K562 (cell line): ENCODE results near the gene UNC119B. TPM values are rescaled to one million over a fixed set of nuclear protein-coding genes. Genes with fewer than 3 reads are reported as not detected.

Source experiments
- BRF1 ChIP-seq: IDR thresholded peaks from 3 replicates; pipeline ENCODE4 v1.6.1; 2011; ENCODE audit warnings: borderline replicate concordance, mild to moderate bottlenecking; ENCODE audit not compliant: insufficient read length; ENCODE audit errors: extremely low read depth
- ELF4 ChIP-seq: fragments of 450-650 bp; formaldehyde crosslinking; IDR thresholded peaks from 2 replicates; pipeline ENCODE4 v1.4.0; 2022; ENCODE audit warnings: missing genetic modification characterization
- FOS ChIP-seq: IDR thresholded peaks from 3 replicates; pipeline ENCODE4 v1.6.1; 2011; ENCODE audit not compliant: insufficient read length; ENCODE audit errors: extremely low read depth
- NCOA1 ChIP-seq: fragments of 450-650 bp; IDR thresholded peaks from 2 replicates; pipeline ENCODE4 v1.6.1; 2016; ENCODE audit warnings: low read depth
- NFIX ChIP-seq: fragments of 250-450 bp; sonication (Bioruptor Pico); IDR thresholded peaks from 2 replicates; pipeline ENCODE4 v1.4.0; 2020; ENCODE audit warnings: low read depth, mild to moderate bottlenecking, moderate library complexity
- RBFOX2 ChIP-seq: fragments of 200-400 bp; formaldehyde crosslinking; IDR thresholded peaks from 2 replicates; pipeline ENCODE4 v1.6.1; 2017; ENCODE audit warnings: low read depth, mild to moderate bottlenecking, low read length, moderate library complexity
- ZC3H4 ChIP-seq: sonication (generic); formaldehyde crosslinking; IDR thresholded peaks from 2 replicates; pipeline ENCODE4 v1.9.0; 2021; ENCODE audit warnings: missing genetic modification reagents, borderline replicate concordance
- ZFPM2 ChIP-seq: fragments of 250-450 bp; sonication (Bioruptor Pico); IDR thresholded peaks from 2 replicates; pipeline ENCODE4 v1.5.1; 2022; ENCODE audit warnings: mild to moderate bottlenecking
- ZNF124 ChIP-seq: sonication (generic); formaldehyde crosslinking; IDR thresholded peaks from 2 replicates; pipeline ENCODE4 v1.8.1; 2022; ENCODE audit warnings: missing genetic modification reagents
- ZNF263 ChIP-seq: sonication (generic); formaldehyde crosslinking; IDR thresholded peaks from 2 replicates; pipeline ENCODE4 v1.8.0; 2022; ENCODE audit warnings: mild to moderate bottlenecking, missing genetic modification reagents, borderline replicate concordance
- polyA plus RNA-seq, 8 experiments: library from polyadenylated mRNA; depleted of rRNA in 4 of 8; stranded (reverse) in 5 of 8; unstranded in 3 of 8; fragments of >200 nt; fragmentation: Nextera tagmentation in 2 of 8; fragmentation: Illumina TruSeq in 1 of 8; extraction: Ambion mirVana in 2 of 8; extraction: Trizol in 1 of 8; gene quantifications; 2 replicates each; pipeline versions ENCODE4 v1.2.1 to v1.2.3, GENCODE V29; 2011 to 2014; ENCODE audit warnings: inconsistent platforms in 1 of 8, missing spikeins in 1 of 8
- total RNA-seq, 7 experiments: library from RNA; depleted of rRNA in 6 of 7; stranded (reverse); fragments of >200 nt in 6 of 7; fragmentation: Illumina TruSeq in 2 of 7; extraction: Trizol in 2 of 7; gene quantifications; 2 replicates each; pipeline versions ENCODE4 v1.2.1 to v1.2.3, GENCODE V29; 2011 to 2021; ENCODE audit warnings: low replicate concordance in 1 of 7
- TF ChIP-seq, protein P1 (sequence below), 3 experiments: fragments of 200-800 bp in 1 of 3; sonication (Bioruptor generic) in 1 of 3; sonication (generic) in 1 of 3; formaldehyde crosslinking in 1 of 3; IDR thresholded peaks; 2 replicates each; pipeline versions ENCODE4 v1.6.1 to v1.8.0; 2016 to 2022; ENCODE audit warnings: mild to moderate bottlenecking in 2 of 3, missing compliant biosample characterization in 2 of 3, missing genetic modification characterization in 2 of 3, missing genetic modification reagents in 1 of 3
- TF ChIP-seq, protein P2 (sequence below): fragments of 250-450 bp; sonication (Bioruptor Pico); IDR thresholded peaks from 2 replicates; pipeline ENCODE4 v1.5.0; 2020; ENCODE audit warnings: mild to moderate bottlenecking
- TF ChIP-seq, protein P3 (sequence below): conservative IDR thresholded peaks from 2 replicates; pipeline ENCODE4 v1.6.1; 2011; ENCODE audit warnings: low read depth, mild to moderate bottlenecking, low read length; ENCODE audit not compliant: control insufficient read depth
- TF ChIP-seq, protein P4 (sequence below): sonication (generic); formaldehyde crosslinking; IDR thresholded peaks from 2 replicates; pipeline ENCODE4 v1.8.1; 2022; ENCODE audit warnings: missing genetic modification reagents
- TF ChIP-seq, protein P5 (sequence below): sonication (generic); formaldehyde crosslinking; IDR thresholded peaks from 2 replicates; pipeline ENCODE4 v1.4.0; 2020; ENCODE audit warnings: mild to moderate bottlenecking, missing genetic modification reagents
- TF ChIP-seq, protein P6 (sequence below): fragments of 450-650 bp; IDR thresholded peaks from 2 replicates; pipeline ENCODE4 v1.6.1; 2016; ENCODE audit warnings: mild to moderate bottlenecking

UNC119B gene
- total and polyA plus RNA-seq, 9 of the 15 experiments (the other 6 are each of a cell fraction or from before 2014, with no cell fraction given): 4.0 to 34.5 (median 15.1) TPM

DNA sequence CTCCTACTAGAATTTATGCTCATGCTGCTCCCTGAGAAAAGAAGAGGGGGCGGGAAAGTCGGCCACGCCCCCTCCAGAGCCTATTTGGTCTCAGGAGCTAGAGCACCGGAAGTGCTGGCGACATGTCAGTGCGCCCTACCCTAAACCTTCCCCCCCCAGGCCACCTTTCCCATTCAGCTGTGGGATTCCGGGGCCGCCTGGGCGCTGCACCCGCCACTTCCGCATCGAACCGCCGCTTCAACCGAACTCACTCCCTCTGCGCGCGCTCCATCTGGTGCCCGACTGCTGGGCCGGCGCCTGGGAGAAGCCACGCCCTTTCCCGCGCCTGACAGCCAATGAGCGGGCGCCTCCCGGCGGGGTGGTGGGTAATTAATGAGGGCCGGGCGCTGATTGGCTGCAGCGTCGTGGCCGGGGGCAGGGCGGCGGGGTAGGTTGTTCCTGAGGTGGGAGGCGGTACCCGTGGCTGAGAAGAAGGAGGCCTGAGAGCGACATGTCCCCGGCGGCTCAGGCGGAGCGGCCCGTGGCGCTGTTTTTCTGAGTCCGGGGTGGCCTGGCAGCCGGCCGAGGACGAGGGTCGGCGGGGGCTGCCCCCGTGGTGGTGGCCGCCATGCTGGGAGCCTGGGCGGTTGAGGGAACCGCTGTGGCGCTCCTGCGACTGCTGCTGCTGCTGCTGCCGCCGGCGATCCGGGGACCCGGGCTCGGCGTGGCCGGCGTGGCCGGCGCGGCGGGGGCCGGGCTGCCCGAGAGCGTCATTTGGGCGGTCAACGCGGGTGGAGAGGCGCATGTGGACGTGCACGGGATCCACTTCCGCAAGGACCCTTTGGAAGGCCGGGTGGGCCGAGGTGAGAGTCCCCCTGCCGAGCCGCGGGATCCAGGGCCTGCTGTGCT, 23.3 kb upstream of the UNC119B start, which contains the start of gene MLEC (continued):
- TF ChIP-seq ZNF124 (CRISPR knock-in tag) (no peak), ZC3H4 (CRISPR knock-in tag) (no peak), ZNF263 (CRISPR knock-in tag) (no peak), FOS (peak; percentile 86), RBFOX2 (peak; percentile 92), BRF1 (no peak), ZFPM2 (CRISPR knock-in tag) (no peak), NCOA1 (peak; percentile 99), NFIX (CRISPR knock-in tag) (no peak), ELF4 (CRISPR knock-in tag) (peak; percentile 96)
- TF ChIP-seq, protein P1, sequence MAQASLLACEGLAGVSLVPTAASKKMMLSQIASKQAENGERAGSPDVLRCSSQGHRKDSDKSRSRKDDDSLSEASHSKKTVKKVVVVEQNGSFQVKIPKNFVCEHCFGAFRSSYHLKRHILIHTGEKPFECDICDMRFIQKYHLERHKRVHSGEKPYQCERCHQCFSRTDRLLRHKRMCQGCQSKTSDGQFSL (CRISPR knock-in tag; IDR thresholded peaks at IDR 0.05): peak; percentile 69; the same call in 1 of the 2 replicates
- TF ChIP-seq, protein P1 (tag; IDR thresholded peaks at IDR 0.05): no peak
- TF ChIP-seq, protein P2, sequence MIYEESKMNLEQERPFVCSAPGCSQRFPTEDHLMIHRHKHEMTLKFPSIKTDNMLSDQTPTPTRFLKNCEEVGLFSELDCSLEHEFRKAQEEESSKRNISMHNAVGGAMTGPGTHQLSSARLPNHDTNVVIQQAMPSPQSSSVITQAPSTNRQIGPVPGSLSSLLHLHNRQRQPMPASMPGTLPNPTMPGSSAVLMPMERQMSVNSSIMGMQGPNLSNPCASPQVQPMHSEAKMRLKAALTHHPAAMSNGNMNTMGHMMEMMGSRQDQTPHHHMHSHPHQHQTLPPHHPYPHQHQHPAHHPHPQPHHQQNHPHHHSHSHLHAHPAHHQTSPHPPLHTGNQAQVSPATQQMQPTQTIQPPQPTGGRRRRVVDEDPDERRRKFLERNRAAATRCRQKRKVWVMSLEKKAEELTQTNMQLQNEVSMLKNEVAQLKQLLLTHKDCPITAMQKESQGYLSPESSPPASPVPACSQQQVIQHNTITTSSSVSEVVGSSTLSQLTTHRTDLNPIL: no peak
- TF ChIP-seq, protein P3, sequence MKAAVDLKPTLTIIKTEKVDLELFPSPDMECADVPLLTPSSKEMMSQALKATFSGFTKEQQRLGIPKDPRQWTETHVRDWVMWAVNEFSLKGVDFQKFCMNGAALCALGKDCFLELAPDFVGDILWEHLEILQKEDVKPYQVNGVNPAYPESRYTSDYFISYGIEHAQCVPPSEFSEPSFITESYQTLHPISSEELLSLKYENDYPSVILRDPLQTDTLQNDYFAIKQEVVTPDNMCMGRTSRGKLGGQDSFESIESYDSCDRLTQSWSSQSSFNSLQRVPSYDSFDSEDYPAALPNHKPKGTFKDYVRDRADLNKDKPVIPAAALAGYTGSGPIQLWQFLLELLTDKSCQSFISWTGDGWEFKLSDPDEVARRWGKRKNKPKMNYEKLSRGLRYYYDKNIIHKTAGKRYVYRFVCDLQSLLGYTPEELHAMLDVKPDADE: no peak; the same call in 1 of the 2 replicates
- TF ChIP-seq, protein P4, sequence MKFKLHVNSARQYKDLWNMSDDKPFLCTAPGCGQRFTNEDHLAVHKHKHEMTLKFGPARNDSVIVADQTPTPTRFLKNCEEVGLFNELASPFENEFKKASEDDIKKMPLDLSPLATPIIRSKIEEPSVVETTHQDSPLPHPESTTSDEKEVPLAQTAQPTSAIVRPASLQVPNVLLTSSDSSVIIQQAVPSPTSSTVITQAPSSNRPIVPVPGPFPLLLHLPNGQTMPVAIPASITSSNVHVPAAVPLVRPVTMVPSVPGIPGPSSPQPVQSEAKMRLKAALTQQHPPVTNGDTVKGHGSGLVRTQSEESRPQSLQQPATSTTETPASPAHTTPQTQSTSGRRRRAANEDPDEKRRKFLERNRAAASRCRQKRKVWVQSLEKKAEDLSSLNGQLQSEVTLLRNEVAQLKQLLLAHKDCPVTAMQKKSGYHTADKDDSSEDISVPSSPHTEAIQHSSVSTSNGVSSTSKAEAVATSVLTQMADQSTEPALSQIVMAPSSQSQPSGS: no peak
- TF ChIP-seq, protein P5, sequence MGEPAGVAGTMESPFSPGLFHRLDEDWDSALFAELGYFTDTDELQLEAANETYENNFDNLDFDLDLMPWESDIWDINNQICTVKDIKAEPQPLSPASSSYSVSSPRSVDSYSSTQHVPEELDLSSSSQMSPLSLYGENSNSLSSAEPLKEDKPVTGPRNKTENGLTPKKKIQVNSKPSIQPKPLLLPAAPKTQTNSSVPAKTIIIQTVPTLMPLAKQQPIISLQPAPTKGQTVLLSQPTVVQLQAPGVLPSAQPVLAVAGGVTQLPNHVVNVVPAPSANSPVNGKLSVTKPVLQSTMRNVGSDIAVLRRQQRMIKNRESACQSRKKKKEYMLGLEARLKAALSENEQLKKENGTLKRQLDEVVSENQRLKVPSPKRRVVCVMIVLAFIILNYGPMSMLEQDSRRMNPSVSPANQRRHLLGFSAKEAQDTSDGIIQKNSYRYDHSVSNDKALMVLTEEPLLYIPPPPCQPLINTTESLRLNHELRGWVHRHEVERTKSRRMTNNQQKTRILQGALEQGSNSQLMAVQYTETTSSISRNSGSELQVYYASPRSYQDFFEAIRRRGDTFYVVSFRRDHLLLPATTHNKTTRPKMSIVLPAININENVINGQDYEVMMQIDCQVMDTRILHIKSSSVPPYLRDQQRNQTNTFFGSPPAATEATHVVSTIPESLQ (CRISPR knock-in tag): peak; percentile 76; the same call in 1 of the 2 replicates
- TF ChIP-seq, protein P6, sequence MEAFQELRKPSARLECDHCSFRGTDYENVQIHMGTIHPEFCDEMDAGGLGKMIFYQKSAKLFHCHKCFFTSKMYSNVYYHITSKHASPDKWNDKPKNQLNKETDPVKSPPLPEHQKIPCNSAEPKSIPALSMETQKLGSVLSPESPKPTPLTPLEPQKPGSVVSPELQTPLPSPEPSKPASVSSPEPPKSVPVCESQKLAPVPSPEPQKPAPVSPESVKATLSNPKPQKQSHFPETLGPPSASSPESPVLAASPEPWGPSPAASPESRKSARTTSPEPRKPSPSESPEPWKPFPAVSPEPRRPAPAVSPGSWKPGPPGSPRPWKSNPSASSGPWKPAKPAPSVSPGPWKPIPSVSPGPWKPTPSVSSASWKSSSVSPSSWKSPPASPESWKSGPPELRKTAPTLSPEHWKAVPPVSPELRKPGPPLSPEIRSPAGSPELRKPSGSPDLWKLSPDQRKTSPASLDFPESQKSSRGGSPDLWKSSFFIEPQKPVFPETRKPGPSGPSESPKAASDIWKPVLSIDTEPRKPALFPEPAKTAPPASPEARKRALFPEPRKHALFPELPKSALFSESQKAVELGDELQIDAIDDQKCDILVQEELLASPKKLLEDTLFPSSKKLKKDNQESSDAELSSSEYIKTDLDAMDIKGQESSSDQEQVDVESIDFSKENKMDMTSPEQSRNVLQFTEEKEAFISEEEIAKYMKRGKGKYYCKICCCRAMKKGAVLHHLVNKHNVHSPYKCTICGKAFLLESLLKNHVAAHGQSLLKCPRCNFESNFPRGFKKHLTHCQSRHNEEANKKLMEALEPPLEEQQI: no peak
